DND-41 (cell line): ENCODE data around the gene CRACDL.

Experiments
- ATAC-seq: fragments of 200-7000 bp; cut with Tn5 transposase; 3 replicates; pipeline ENCODE4 v1.9.1; 2021; ENCODE audit warnings: low read depth; ENCODE audit not compliant: insufficient read depth
- DNase-seq: peaks from one replicate; pipeline ENCODE4 v3.0.0-alpha.2; 2020
- H2AFZ ChIP-seq: 2 replicates; pipeline ENCODE4 v1.6.0; 2012; ENCODE audit warnings: low read depth, low read length
- H3K27ac ChIP-seq: 2 replicates; pipeline ENCODE4 v1.5.1; 2012; ENCODE audit warnings: low read length, inconsistent platforms
- H3K27me3 ChIP-seq: fragments of 200-600 bp; sonication (generic); 2 replicates; pipeline ENCODE4 v1.6.0; 2012; ENCODE audit warnings: low read length, mild to moderate bottlenecking, inconsistent platforms; ENCODE audit not compliant: insufficient read depth, poor library complexity
- H3K36me3 ChIP-seq: 2 replicates; pipeline ENCODE4 v1.5.1; 2012; ENCODE audit warnings: low read length, inconsistent platforms; ENCODE audit not compliant: insufficient read depth
- H3K4me1 ChIP-seq: 2 replicates; pipeline ENCODE4 v1.5.1; 2012; ENCODE audit warnings: mild to moderate bottlenecking, low read length; ENCODE audit not compliant: insufficient read depth
- H3K4me2 ChIP-seq: 2 replicates; pipeline ENCODE4 v1.6.0; 2012; ENCODE audit warnings: mild to moderate bottlenecking, moderate library complexity, low read length, inconsistent platforms; ENCODE audit not compliant: insufficient read depth
- H3K4me3 ChIP-seq, 2 experiments: fragments of 200-600 bp in 1 of 2; shearing (Covaris generic) in 1 of 2; 2 replicates each; pipeline ENCODE4 v1.5.1; 2012 to 2016; ENCODE audit warnings: inconsistent platforms in 2 of 2, low read length in 2 of 2, mild to moderate bottlenecking in 2 of 2, low read depth in 1 of 2, moderate library complexity in 1 of 2
- H3K79me2 ChIP-seq: 2 replicates; pipeline ENCODE4 v1.6.0; 2012; ENCODE audit warnings: low read length, inconsistent platforms; ENCODE audit not compliant: insufficient read depth
- H3K9ac ChIP-seq: 2 replicates; pipeline ENCODE4 v1.6.0; 2012; ENCODE audit warnings: low read depth, mild to moderate bottlenecking, inconsistent platforms, low read length, moderate library complexity
- H3K9me3 ChIP-seq: 2 replicates; pipeline ENCODE4 v1.5.1; 2012; ENCODE audit warnings: low read length, moderate library complexity, mild to moderate bottlenecking, inconsistent platforms; ENCODE audit not compliant: insufficient read depth, severe bottlenecking
- H4K20me1 ChIP-seq: 2 replicates; pipeline ENCODE4 v1.6.0; 2012; ENCODE audit warnings: low read length; ENCODE audit not compliant: insufficient read depth
- CTCF ChIP-seq: IDR thresholded peaks from 2 replicates; pipeline ENCODE4 v1.5.1; 2012; ENCODE audit warnings: borderline replicate concordance, low read length, moderate library complexity, mild to moderate bottlenecking; ENCODE audit not compliant: poor library complexity, severe bottlenecking; ENCODE audit errors: extremely low read depth
- EZH2 ChIP-seq: IDR thresholded peaks from 3 replicates; pipeline ENCODE4 v1.6.1; 2012; ENCODE audit warnings: borderline replicate concordance, low read depth, mild to moderate bottlenecking, moderate library complexity, low read length, inconsistent platforms; ENCODE audit not compliant: severe bottlenecking

Gene CRACDL

DNA sequence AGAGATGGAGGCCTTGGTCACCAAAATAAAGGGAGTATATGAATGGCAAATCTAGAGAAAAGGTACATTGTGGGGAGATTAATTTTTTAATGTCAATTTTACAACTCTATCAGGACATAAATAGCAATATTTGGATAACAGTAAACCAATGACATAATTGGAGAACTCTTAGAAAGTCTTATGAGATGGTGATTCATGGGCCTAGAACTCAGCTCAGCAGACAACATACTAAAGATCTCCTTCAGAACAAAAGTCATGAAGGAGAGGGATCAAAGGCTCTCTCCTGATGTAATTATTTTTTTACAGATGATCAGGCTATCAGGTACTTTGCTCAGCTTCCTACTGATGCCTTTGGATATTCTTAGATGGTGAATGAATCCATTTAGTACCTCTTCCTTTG, 90.0 kb downstream of the CRACDL start:
- Histone ChIP-seq H3K4me1 (no peaks in the 10 kb centered on the region), H3K27ac (no peak overlapping the region), H2AFZ (no peak overlapping the region), H3K4me3 (no peak overlapping the region), H4K20me1 (no peaks in the 10 kb centered on the region), H3K27me3 (no peaks in the 10 kb centered on the region), H3K9me3 (no peaks in the 10 kb centered on the region), H3K9ac (no peak overlapping the region), H3K36me3 (no peaks in the 10 kb centered on the region), H3K79me2 (no peaks in the 10 kb centered on the region), H3K4me2 (no peak overlapping the region)
- ATAC-seq = no peak
- TF ChIP-seq EZH2 = no peak
- no peak for TF ChIP-seq CTCF
- DNase-seq = no peak

GRCh38 chr2:98842136-98842535, 93.9 kb downstream of the CRACDL start:
- H3K27me3 ChIP-seq = no peaks in the 10 kb centered on the region
- TF ChIP-seq EZH2 (no peak), CTCF (no peak)
- H3K79me2 ChIP-seq = no peaks in the 10 kb centered on the region
- H3K4me2 ChIP-seq = no peak overlapping the region
- no peak overlapping the region for H2AFZ ChIP-seq
- peaks cover 2% of the 10 kb centered on the region; the same call in 1 of the 2 replicates for H3K4me1 ChIP-seq
- H3K27ac ChIP-seq = no peak overlapping the region
- H4K20me1 ChIP-seq = no peaks in the 10 kb centered on the region
- no peaks in the 10 kb centered on the region for H3K9me3 ChIP-seq
- ATAC-seq = no peak
- DNase-seq = no peak
- no peak overlapping the region for H3K9ac ChIP-seq
- no peak overlapping the region for H3K4me3 ChIP-seq
- no peaks in the 10 kb centered on the region for H3K36me3 ChIP-seq

DNA sequence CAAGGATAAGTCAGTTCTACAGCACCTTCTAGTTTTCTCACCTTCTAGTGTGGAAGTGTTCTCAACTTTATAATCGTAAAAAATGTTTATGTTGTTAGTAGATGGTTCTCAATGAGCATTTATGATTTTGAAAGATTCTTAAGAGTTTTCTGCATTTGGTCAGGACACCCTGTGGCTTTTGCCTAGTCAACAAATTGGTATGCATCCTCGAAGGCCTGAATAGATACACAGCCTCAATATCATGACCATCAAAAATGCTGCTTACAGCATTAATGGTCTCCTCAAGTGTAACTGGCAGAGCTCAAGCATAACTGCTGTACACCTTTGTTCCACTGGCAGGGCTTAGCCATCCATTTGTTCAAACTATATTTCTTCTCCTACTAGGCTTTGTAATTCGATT, 96.7 kb downstream of the CRACDL start:
- DNase-seq (no peak), ATAC-seq (no peak)
- H3K9ac ChIP-seq = no peak overlapping the region
- H4K20me1 ChIP-seq = no peaks in the 10 kb centered on the region
- no peak for TF ChIP-seq EZH2
- TF ChIP-seq CTCF = no peak
- H3K4me2 ChIP-seq = no peak overlapping the region
- H3K27ac ChIP-seq = no peak overlapping the region
- H2AFZ ChIP-seq = no peak overlapping the region
- no peaks in the 10 kb centered on the region for H3K36me3 ChIP-seq
- no peaks in the 10 kb centered on the region for H3K27me3 ChIP-seq
- peaks cover 29% of the 10 kb centered on the region for H3K4me1 ChIP-seq
- no peaks in the 10 kb centered on the region for H3K9me3 ChIP-seq
- no peaks in the 10 kb centered on the region for H3K79me2 ChIP-seq
- no peak overlapping the region for H3K4me3 ChIP-seq
